ENCODE measurements around the gene CACNG4.

CACNG4 gene

DNA sequence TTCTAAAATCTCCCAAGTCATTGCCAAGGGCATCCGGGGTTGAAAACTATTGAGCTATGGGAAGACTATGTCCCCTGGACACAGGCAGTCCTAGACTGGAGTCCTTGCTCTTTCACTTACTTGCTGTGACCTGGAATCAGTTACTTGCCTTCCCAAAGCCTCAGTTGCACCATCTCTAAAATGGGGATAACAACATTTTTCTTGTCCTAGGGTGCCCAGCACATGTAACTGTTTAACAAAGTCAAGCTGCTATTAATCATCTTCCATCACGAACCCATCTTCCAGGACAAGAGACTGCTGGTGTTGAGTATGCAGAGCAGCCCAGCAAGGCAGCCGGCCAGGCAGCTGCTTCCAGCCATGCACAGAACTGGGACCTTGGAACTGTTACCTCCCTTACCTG lies 9.9 kb upstream of the CACNG4 start:
- ATAC-seq = no peak
- TF ChIP-seq PPARA (CRISPR knock-in tag; IDR thresholded peaks at IDR 0.05; ENCODE audit: borderline replicate concordance) = no peak
- no peak for TF ChIP-seq RARB (CRISPR knock-in tag; IDR thresholded peaks at IDR 0.05)
- TF ChIP-seq CSDC2 (CRISPR knock-in tag; IDR thresholded peaks at IDR 0.05) = no peak
- TF ChIP-seq ZFP30 (CRISPR knock-in tag; IDR thresholded peaks at IDR 0.05) = no peak
- no peak for TF ChIP-seq TOX (CRISPR knock-in tag; IDR thresholded peaks at IDR 0.05; ENCODE audit: borderline replicate concordance)
- no peak for TF ChIP-seq SNAI2 (CRISPR knock-in tag; IDR thresholded peaks at IDR 0.05)
- TF ChIP-seq ESRRG (CRISPR knock-in tag; IDR thresholded peaks at IDR 0.05) = no peak
- TF ChIP-seq TCF4 (CRISPR knock-in tag; IDR thresholded peaks at IDR 0.05; ENCODE audit: borderline replicate concordance) = no peak
- TF ChIP-seq, protein P1, sequence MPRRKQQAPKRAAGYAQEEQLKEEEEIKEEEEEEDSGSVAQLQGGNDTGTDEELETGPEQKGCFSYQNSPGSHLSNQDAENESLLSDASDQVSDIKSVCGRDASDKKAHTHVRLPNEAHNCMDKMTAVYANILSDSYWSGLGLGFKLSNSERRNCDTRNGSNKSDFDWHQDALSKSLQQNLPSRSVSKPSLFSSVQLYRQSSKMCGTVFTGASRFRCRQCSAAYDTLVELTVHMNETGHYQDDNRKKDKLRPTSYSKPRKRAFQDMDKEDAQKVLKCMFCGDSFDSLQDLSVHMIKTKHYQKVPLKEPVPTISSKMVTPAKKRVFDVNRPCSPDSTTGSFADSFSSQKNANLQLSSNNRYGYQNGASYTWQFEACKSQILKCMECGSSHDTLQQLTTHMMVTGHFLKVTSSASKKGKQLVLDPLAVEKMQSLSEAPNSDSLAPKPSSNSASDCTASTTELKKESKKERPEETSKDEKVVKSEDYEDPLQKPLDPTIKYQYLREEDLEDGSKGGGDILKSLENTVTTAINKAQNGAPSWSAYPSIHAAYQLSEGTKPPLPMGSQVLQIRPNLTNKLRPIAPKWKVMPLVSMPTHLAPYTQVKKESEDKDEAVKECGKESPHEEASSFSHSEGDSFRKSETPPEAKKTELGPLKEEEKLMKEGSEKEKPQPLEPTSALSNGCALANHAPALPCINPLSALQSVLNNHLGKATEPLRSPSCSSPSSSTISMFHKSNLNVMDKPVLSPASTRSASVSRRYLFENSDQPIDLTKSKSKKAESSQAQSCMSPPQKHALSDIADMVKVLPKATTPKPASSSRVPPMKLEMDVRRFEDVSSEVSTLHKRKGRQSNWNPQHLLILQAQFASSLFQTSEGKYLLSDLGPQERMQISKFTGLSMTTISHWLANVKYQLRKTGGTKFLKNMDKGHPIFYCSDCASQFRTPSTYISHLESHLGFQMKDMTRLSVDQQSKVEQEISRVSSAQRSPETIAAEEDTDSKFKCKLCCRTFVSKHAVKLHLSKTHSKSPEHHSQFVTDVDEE (CRISPR knock-in tag; IDR thresholded peaks at IDR 0.05) = no peak
- TF ChIP-seq ZFP3 (CRISPR knock-in tag; IDR thresholded peaks at IDR 0.05) = no peak
- no peak for TF ChIP-seq GLIS3 (CRISPR knock-in tag; IDR thresholded peaks at IDR 0.05)
- TF ChIP-seq ZC3H10 (CRISPR knock-in tag; IDR thresholded peaks at IDR 0.05) = no peak
- TF ChIP-seq, protein P2, sequence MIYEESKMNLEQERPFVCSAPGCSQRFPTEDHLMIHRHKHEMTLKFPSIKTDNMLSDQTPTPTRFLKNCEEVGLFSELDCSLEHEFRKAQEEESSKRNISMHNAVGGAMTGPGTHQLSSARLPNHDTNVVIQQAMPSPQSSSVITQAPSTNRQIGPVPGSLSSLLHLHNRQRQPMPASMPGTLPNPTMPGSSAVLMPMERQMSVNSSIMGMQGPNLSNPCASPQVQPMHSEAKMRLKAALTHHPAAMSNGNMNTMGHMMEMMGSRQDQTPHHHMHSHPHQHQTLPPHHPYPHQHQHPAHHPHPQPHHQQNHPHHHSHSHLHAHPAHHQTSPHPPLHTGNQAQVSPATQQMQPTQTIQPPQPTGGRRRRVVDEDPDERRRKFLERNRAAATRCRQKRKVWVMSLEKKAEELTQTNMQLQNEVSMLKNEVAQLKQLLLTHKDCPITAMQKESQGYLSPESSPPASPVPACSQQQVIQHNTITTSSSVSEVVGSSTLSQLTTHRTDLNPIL (CRISPR knock-in tag; IDR thresholded peaks at IDR 0.05; ENCODE audit: low read depth) = no peak
- no peak for TF ChIP-seq ISL1 (CRISPR knock-in tag; IDR thresholded peaks at IDR 0.05)
- TF ChIP-seq, protein P3, sequence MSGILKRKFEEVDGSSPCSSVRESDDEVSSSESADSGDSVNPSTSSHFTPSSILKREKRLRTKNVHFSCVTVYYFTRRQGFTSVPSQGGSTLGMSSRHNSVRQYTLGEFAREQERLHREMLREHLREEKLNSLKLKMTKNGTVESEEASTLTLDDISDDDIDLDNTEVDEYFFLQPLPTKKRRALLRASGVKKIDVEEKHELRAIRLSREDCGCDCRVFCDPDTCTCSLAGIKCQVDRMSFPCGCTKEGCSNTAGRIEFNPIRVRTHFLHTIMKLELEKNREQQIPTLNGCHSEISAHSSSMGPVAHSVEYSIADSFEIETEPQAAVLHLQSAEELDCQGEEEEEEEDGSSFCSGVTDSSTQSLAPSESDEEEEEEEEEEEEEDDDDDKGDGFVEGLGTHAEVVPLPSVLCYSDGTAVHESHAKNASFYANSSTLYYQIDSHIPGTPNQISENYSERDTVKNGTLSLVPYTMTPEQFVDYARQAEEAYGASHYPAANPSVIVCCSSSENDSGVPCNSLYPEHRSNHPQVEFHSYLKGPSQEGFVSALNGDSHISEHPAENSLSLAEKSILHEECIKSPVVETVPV (CRISPR knock-in tag; IDR thresholded peaks at IDR 0.05) = no peak
- TF ChIP-seq ZNF8 (CRISPR knock-in tag; IDR thresholded peaks at IDR 0.05) = no peak
- no peak for TF ChIP-seq ARNTL (CRISPR knock-in tag; IDR thresholded peaks at IDR 0.05; ENCODE audit: borderline replicate concordance, low read depth)

DNA sequence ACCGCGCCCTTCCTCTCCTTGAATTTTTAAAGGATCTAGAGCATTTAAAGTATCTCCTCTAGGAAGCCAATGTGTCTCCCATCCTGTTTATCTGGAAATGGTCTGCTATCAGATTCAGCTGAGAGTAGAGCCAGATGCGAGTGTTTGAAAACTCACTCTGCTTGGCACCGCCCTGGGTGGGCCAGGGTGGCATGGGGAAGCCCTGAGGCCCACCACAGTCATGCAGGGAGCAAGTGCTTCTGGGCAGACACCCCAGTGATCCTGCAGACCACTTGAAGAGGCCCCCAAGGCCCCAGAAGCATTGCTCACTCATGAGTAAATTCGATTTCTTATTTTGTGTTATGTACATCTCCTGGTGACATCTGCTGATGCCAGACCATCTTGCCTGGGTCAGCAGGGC lies 8.7 kb upstream of the CACNG4 start:
- TF ChIP-seq GLIS3 (CRISPR knock-in tag; IDR thresholded peaks at IDR 0.05) = no peak
- TF ChIP-seq, protein P3 (CRISPR knock-in tag; IDR thresholded peaks at IDR 0.05) = no peak
- TF ChIP-seq, protein P1 (CRISPR knock-in tag; IDR thresholded peaks at IDR 0.05) = no peak
- TF ChIP-seq ISL1 (CRISPR knock-in tag; IDR thresholded peaks at IDR 0.05) = no peak
- TF ChIP-seq, protein P4, sequence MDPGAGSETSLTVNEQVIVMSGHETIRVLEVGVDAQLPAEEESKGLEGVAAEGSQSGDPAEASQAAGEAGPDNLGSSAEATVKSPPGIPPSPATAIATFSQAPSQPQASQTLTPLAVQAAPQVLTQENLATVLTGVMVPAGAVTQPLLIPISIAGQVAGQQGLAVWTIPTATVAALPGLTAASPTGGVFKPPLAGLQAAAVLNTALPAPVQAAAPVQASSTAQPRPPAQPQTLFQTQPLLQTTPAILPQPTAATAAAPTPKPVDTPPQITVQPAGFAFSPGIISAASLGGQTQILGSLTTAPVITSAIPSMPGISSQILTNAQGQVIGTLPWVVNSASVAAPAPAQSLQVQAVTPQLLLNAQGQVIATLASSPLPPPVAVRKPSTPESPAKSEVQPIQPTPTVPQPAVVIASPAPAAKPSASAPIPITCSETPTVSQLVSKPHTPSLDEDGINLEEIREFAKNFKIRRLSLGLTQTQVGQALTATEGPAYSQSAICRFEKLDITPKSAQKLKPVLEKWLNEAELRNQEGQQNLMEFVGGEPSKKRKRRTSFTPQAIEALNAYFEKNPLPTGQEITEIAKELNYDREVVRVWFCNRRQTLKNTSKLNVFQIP (CRISPR knock-in tag; IDR thresholded peaks at IDR 0.05; ENCODE audit: borderline replicate concordance, low read depth) = no peak
- no peak for TF ChIP-seq TCF4 (CRISPR knock-in tag; IDR thresholded peaks at IDR 0.05; ENCODE audit: borderline replicate concordance)
- no peak for TF ChIP-seq ZNF565 (CRISPR knock-in tag; conservative IDR thresholded peaks at IDR 0.05; ENCODE audit: low read depth)
- TF ChIP-seq, protein P2 (CRISPR knock-in tag; IDR thresholded peaks at IDR 0.05; ENCODE audit: low read depth) = no peak
- TF ChIP-seq CSDC2 (CRISPR knock-in tag; IDR thresholded peaks at IDR 0.05) = no peak
- no peak for TF ChIP-seq RARB (CRISPR knock-in tag; IDR thresholded peaks at IDR 0.05)
- TF ChIP-seq ZNF70 (CRISPR knock-in tag; IDR thresholded peaks at IDR 0.05) = no peak
- no peak for TF ChIP-seq ZC3H10 (CRISPR knock-in tag; IDR thresholded peaks at IDR 0.05)
- no peak for TF ChIP-seq SNAI2 (CRISPR knock-in tag; IDR thresholded peaks at IDR 0.05)
- TF ChIP-seq PPARA (CRISPR knock-in tag; IDR thresholded peaks at IDR 0.05; ENCODE audit: borderline replicate concordance) = no peak
- no peak for TF ChIP-seq OSR1 (CRISPR knock-in tag; IDR thresholded peaks at IDR 0.05)
- TF ChIP-seq TOX (CRISPR knock-in tag; IDR thresholded peaks at IDR 0.05; ENCODE audit: borderline replicate concordance) = no peak
- no peak for TF ChIP-seq ZNF8 (CRISPR knock-in tag; IDR thresholded peaks at IDR 0.05)
- no peak for TF ChIP-seq ARNTL (CRISPR knock-in tag; IDR thresholded peaks at IDR 0.05; ENCODE audit: borderline replicate concordance, low read depth)
- no peak for TF ChIP-seq BACH2 (CRISPR knock-in tag; IDR thresholded peaks at IDR 0.05; ENCODE audit: borderline replicate concordance)
- no peak for ATAC-seq

All from SK-N-SH treated with all-trans-retinoic acid at 6 μM for 48 hours (cell line).